ENCODE data around the gene PARD3.

DNA sequence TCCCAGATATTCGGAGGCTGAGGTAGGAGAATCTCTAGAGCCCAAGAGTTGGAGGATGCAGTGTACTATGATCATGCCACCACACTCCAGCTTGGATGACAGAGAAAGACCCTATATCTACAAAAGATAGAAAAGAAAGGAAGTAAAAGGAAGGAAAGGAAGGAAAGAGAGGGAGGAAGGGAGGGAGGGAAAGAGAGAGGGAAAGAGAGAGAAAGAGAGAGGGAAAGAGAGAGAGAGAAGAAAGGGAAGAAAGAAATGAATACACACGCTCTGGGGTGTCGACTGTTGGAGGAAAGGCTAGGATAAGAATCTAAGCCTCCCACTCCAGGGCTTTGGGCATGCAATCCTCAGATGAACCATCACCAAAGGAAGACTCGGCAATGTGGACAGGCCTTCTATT lies 69.9 kb downstream of the PARD3 start:
- TF ChIP-seq, protein P1, sequence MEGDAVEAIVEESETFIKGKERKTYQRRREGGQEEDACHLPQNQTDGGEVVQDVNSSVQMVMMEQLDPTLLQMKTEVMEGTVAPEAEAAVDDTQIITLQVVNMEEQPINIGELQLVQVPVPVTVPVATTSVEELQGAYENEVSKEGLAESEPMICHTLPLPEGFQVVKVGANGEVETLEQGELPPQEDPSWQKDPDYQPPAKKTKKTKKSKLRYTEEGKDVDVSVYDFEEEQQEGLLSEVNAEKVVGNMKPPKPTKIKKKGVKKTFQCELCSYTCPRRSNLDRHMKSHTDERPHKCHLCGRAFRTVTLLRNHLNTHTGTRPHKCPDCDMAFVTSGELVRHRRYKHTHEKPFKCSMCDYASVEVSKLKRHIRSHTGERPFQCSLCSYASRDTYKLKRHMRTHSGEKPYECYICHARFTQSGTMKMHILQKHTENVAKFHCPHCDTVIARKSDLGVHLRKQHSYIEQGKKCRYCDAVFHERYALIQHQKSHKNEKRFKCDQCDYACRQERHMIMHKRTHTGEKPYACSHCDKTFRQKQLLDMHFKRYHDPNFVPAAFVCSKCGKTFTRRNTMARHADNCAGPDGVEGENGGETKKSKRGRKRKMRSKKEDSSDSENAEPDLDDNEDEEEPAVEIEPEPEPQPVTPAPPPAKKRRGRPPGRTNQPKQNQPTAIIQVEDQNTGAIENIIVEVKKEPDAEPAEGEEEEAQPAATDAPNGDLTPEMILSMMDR (IDR thresholded peaks at IDR 0.05) = no peak
- no peak for TF ChIP-seq POLR2A (IDR thresholded peaks at IDR 0.05)
